ENCODE results near the gene PMVK.

DNA sequence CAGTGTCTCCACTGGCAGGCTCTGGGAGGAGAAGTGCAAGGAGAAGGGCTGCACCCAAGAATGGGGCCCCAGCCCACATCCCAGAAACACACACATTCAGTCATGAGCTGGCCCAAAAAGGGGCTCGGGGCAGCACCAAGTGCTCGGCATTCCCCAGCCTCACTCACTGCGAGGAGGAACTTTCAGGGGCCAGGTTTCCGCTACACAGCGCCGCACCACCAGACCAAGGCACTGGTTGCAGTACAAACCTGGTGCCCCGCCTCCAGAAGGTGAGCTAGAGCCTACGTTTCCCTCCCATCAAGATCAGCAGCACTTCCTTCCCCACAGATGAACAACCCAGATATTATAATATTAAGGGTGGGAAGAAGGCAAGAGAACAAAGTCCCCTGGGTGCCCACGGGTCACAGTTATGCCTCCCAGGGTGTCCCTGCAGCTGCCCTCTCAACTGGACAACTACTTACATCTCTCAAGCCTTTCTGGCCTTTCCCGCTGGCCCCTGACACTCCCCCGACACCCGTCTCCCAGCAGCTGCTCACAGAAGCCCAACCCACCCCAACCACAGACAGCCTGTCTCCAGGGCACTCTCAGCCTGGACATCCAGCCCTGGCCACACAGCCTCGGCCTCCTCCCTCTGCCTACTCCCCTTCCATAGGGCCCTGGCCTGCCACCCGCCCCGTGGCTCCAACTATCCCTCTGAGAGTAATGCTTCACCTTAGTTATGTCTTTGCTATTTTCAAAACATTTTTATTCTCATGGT lies 15.6 kb upstream of the PMVK start:
- TF ChIP-seq, protein P1, sequence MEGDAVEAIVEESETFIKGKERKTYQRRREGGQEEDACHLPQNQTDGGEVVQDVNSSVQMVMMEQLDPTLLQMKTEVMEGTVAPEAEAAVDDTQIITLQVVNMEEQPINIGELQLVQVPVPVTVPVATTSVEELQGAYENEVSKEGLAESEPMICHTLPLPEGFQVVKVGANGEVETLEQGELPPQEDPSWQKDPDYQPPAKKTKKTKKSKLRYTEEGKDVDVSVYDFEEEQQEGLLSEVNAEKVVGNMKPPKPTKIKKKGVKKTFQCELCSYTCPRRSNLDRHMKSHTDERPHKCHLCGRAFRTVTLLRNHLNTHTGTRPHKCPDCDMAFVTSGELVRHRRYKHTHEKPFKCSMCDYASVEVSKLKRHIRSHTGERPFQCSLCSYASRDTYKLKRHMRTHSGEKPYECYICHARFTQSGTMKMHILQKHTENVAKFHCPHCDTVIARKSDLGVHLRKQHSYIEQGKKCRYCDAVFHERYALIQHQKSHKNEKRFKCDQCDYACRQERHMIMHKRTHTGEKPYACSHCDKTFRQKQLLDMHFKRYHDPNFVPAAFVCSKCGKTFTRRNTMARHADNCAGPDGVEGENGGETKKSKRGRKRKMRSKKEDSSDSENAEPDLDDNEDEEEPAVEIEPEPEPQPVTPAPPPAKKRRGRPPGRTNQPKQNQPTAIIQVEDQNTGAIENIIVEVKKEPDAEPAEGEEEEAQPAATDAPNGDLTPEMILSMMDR (IDR thresholded peaks at IDR 0.05) = no peak
- TF ChIP-seq POLR2A (IDR thresholded peaks at IDR 0.05) = no peak
